GM20431 (cell line): ENCODE results near the gene PSG11.
"Not testable (repeated sequence)": the region's sequence is repeated elsewhere in the genome, so short reads cannot be mapped to it uniquely, and the experiment has no call there.

ENCODE experiments used
- in situ Hi-C: fragments of 300-500 bp; cut with MseI, MboI; formaldehyde crosslinking; loops from one replicate; pipeline ENCODE4 v1.15.0; 2020; ENCODE audit warnings: low sequenced_read_pairs; ENCODE audit not compliant: unreplicated experiment

PSG11 gene

GRCh38 chr19:42989851-42990250 lies 36.4 kb downstream of the PSG11 start:
- in situ Hi-C loops: no loop called here

DNA sequence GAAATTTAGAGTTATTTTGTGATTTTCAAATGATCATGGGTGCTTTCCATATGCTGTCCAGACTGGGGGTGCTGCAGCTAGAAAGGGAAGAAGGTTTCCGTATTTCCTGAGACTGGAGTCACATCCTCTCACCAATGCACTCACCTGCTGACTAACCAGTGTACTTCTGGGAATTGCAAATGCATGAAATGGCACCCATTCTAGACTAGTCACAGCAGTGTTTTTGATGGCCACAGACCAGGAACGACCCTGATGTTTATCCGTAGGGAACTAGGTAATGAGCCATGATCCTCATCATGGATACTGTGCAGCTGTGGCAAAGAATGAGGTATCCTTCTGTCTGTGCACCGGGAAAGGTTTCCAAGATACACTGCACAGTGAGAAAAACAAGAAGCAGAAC lies 37.1 kb downstream of the PSG11 start:
- in situ Hi-C loops: not testable (repeated sequence)

DNA sequence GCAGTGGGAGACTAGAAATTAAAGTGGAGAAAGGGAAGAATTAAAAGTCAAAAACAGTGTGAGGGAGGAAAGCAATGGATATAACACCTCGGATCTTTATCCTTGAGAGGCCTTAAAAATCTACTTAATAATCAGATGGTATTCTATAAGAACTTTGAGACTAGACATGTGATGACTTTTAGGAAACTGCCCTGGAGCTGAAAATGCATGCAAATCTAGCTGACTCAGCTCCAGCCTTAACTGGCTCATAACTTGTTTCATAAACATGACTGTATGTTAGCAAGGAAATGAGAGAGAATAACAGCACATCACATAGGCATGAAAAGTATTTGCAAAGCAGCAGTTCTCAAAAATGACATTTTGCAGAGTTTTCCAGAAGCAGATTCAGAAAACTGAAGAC lies 38.1 kb downstream of the PSG11 start:
- in situ Hi-C loops: not testable (repeated sequence)

- in situ Hi-C loops: no loop called here
Observed at GRCh38 chr19:42985588-42985987, 40.7 kb downstream of the PSG11 start.

- in situ Hi-C loops: not testable (repeated sequence)
Observed at GRCh38 chr19:42982111-42982510, 44.2 kb downstream of the PSG11 start.

DNA sequence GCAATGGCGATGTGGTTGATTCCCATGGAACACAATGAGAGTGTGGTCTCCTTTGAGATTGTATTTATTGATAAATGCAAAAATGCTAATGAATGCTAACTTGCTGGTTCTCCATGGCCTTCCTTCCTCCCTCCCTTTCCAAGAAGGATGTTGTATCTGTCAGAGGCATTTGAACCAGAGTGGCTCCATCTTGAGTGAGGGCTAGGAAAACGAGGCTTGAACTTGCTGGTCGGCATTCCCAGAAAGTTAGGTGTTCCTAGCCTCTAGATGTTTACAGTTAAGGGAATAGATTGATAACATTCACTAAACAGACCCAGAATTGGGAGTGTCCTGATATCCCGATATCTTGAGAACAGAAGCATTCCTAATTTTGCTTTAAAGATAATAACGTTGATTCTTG lies 54.8 kb downstream of the PSG11 start:
- in situ Hi-C loops: not testable (repeated sequence)

DNA sequence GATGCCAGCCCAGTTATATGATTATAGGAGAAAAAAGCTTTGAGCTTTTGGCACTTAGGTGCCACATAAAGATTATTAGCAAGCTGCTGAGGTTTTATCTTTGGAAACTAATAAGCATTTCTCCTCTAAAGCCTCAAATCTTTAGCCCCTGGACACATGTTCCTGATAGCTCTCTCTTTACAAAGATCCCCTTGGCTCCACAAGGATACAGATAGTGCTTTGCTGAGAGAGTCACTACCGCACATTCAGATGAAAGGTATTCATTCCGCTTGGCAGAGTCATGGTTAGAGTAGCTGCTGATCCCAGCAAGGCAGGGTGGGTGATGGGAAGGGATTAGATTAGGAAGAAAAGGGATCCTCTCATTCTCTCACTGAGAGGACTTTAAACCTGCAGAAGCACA lies 61.1 kb downstream of the PSG11 start:
- in situ Hi-C loops: no loop called here

DNA sequence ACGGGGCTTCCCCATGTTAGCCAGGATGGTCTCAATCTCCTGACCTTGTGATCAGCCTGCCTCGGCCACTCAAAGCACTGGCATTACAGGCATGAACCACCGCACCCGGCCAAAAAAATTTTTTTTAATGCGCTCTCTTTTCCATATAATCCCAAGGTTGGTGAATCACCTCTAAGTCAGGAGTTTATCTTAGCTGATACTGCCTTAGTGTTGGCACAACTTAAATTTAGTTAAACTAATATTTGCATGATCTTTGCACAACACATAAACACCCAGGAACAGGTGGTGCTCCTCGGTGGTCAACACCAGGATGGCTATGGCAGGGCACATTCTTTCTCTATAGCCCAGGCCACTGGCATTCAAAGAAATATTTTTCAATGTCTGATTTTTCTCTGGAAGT lies 65.2 kb downstream of the PSG11 start:
- in situ Hi-C loops: no loop called here
